GM21381 (cell line): Measurements from ENCODE around the gene SOS2.

Source experiments
- ATAC-seq: cut with Tn5 transposase; IDR thresholded peaks from one replicate; pipeline ENCODE4 v1.9.1; 2021; ENCODE audit warnings: mild to moderate bottlenecking, moderate library complexity; ENCODE audit not compliant: unreplicated experiment

SOS2 gene

GRCh38 chr14:50116966-50117365, 114.4 kb downstream of the SOS2 start:
- ATAC-seq, result no peak

DNA sequence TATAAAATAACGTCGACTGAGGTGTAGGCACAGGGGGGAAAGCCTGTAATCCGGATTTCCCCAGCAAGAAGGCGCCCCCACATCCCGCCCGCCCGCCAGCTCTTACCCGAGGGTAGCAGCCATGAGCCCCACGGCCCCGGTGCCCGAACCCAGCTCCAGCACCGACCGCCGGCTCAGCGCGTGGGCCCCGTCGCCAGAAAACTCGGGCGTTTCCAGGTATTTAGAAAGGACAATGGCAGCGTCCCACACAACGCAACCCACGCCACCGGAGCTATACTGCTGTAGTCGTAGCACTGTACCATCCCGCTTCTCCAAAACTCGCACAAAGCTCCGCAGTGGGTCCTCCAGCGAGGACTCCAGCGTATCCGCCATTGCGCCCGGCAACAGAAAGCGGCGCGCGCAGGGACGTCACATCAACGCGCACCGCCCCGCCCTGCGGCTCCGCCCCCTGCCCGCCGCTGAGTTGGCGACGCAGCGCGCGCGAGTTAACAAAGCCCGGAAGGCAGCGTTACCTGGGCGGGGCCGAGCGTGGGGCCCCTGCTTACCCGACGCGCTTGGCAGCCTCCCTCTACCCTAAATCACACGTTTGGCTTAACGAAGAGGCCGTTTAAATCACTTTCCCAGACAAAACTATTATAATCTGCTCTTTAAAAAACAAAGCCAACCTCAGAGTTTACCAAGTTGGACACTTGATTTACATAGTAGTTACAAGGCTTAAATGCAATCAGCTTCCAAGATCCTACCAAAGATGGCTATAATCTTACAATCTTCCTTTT, 115.0 kb downstream of the SOS2 start, which contains the start of gene VCPKMT:
VCPKMT (minus strand) TSS at position 392 of the 776 bp plus-strand sequence; CDS start at position 372, 20 bp downstream.
- peak; percentile 90 for ATAC-seq

- ATAC-seq, result no peak
Measured at GRCh38 chr14:50113381-50114035, 117.9 kb downstream of the SOS2 start.

DNA sequence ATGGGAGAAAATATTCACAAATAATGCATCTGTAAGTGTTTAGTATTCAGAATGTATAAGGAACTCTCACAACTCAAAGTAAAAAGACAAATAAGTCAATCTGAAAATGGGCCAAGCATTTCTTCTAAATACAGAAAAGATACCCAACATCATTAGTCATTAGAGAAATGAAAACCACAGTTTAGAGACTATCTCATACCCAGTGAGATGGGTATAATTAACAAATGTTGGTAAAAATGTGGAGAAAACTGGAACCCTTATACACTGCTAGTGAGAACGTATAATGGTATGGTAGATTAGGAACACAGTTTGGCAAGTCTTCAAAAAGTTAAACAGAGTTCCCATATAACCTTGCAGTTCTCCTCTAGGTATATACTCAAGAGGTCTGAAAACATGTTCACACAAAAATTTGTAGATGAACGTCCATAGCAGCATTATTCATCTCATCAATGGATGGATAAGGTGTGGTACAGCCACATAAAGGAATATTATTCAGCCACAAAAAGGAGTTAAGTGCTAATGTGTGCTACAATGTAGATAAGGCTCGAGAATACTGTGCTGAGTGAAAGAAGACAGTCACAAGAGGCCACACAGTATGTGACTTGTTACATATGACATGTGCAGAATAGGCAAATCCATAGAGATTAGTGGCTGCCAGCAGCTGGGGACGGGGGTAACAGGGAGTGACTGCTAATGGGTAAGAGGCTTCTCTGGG, 120.9 kb downstream of the SOS2 start:
- ATAC-seq, result no peak

DNA sequence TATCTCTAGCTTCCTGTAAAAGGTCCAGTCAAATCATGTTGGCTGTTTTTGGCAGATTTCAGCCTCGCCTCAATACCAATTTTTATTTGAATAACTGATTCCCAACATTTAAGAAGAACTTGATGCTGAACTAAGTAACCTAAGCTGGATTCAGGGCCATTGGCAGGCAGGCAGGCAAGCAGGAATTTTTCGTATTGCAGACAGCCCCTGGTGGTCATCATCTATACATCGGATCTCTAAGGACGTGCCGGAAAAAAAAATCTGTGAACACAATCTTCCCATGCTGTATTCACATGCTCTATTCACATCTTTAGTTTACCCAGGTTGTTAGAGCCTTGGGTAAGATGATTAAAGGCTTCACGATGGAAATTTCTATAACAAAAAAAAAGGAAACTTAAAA, 122.0 kb downstream of the SOS2 start:
- no peak for ATAC-seq

DNA sequence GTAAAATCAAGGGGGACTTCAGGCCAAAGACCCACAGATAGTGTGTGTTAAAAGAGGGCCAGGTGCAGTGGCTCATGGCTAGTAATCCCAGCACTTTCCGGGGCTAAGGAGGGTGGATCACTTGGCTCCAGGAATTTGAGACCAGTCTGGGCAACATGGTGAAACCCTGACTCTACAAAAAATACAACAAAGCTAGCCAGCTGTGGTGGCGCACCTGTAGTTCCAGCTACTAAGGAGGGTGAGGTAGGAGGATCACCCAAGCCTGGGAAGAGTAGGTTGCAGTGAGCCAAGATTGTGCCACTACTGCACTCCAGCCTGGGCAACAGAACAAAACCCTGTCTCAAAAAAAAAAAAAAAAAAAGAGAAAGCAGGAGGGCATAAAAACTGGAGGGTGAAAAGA, 123.5 kb downstream of the SOS2 start:
- no peak for ATAC-seq

DNA sequence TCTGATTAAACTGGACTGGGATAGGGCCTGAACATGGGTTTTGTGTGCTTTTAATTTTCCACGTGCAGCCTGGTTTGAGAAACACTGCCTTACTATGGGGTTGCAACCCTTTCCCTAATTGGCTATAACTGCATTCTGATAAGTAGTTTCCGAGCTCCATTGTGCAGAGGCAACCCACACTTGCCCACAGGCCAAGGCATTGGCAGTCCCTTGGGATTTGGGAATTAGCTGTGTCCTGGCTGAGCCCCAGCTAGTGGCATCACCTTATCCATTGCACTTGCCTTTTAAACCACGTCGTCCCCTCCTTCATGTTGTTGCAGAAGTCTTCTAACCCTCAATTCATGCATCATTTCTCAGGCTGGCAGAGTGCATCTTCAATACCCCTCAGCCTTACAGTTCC, 125.2 kb downstream of the SOS2 start:
- ATAC-seq, result no peak

GRCh38 chr14:50103558-50103957, 127.8 kb downstream of the SOS2 start:
- ATAC-seq, result no peak

DNA sequence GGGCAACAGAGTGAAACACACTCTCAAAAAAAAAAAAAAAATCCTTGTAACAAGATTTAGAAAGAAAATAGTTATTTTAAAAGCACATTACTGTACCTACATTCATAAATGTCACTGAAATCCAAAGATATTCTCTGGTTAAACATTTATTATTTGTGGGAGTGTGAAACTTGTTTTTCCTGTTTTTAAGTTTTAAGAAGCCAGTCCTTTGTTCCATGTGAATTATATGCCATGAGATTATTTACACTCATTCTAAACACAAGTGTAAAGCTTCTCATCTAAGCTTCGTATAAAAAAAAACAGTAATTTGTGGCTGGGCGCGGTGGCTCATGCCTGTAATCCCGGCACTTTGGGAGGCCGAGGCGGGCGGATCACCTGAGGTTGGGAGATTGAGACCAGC, 130.0 kb downstream of the SOS2 start:
- ATAC-seq, result no peak

- no peak for ATAC-seq
Measured at GRCh38 chr14:50100805-50101204, 130.6 kb downstream of the SOS2 start.

- ATAC-seq, result no peak
Measured at GRCh38 chr14:50099335-50099734, 132.0 kb downstream of the SOS2 start.

- ATAC-seq, result no peak
Measured at GRCh38 chr14:50095895-50096294, 135.5 kb downstream of the SOS2 start.

- no peak for ATAC-seq
Measured at GRCh38 chr14:50094056-50094755, 137.2 kb downstream of the SOS2 start.

DNA sequence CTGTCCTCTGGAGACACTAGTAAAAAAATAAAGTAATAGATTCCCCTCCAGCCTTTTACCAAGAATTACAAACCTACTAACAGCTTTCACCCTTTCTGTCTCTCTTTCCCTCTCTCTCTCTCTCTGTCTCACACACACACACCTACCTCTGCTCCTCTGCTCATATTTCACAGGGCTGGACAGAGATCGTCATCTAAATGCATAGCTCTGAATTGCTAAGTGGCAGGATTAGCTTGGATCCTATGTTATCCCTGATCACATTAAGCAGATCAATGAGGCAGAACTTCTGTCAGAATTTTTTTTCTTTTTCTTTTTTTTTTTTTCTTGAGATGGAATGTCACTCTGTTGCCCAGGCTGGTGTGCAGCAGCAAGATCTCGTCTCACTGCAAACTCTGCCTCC, 137.9 kb downstream of the SOS2 start:
- ATAC-seq, result no peak

GRCh38 chr14:50092006-50092555, 139.3 kb downstream of the SOS2 start:
- ATAC-seq, result no peak

- ATAC-seq, result no peak
Measured at GRCh38 chr14:50091240-50091913, 140.0 kb downstream of the SOS2 start.

DNA sequence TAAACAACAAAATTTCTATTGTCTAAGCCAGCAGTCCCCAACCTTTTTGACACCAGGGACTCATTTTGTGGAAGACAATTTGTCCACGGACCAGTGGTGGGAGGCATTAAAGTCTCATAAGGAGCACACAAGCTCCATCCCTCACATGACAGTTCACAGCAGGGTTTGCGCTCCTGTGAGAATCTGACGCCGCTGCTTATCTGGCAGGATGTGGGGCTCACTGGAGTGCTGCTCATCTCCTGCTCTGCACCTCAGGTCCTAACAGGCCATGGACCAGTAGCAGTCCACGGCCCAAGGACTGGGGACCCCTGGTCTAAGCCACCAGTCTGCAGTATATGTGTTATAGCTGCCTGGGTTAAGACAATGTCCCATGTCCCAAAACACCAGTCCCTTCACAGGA, 142.2 kb downstream of the SOS2 start:
- ATAC-seq, result no peak

DNA sequence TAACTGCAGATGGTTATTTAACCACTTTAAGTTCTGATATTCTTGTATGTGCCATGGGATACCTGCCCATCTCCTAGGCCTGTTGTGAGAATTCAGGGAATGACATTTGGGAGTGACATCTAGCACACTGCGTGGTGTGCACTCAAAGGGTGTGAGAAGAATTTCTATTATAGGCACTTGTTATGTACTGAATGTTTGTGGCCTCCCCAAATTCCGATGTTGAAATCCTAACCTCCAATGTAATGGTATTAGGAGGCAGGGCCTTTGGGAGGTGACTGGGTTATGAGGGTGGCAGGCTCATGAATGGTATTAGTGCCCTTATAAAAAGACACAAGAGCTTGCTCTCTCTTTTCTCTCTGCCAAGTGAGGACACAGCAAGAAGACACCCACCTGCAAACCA, 142.6 kb downstream of the SOS2 start:
- ATAC-seq, result no peak

- no peak for ATAC-seq
Measured at GRCh38 chr14:50088117-50088515, 143.3 kb downstream of the SOS2 start.

GRCh38 chr14:50087341-50088116, 143.8 kb downstream of the SOS2 start:
- no peak for ATAC-seq
